Measurements from ENCODE around the gene SPRY1.

The SPRY1 gene

DNA sequence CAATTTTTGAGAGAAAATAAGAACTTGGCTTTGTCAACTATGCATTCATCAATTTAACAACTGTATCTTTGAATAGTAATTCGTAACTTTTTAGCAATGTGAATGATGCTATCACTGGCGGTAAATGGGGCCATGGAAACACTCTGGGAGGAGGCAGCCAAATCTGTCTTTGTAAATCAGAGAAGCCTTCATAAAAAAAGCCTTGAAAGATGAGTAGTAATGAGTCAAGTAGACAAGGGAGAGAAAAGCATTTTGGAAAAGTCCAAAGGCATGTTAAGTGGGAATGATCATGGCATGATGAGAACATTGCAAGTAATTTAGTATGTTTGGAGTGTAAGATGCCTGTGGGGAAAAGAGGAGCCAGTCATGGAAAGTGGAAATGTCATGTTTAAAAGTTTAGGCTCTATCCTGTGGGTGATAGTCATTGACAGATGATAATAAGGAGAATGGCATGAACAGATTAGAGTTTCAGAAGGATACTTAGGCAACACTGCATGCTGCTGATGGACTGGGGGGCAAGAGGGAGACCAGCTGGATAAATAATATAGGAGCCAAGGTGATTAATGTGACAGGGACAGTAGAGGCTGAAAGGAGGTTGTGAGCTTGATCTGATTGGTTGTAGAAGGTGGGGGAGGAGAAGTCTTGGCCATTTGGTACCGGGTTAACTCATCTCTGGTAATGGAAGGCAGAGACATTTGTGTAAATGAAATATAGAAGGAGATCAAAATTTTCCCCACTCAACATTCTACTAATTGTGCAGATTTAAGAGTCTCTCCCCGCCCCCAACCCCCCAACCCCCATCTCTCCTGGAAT, 16.3 kb downstream of the SPRY1 start:
- DNase-seq: no peak

DNA sequence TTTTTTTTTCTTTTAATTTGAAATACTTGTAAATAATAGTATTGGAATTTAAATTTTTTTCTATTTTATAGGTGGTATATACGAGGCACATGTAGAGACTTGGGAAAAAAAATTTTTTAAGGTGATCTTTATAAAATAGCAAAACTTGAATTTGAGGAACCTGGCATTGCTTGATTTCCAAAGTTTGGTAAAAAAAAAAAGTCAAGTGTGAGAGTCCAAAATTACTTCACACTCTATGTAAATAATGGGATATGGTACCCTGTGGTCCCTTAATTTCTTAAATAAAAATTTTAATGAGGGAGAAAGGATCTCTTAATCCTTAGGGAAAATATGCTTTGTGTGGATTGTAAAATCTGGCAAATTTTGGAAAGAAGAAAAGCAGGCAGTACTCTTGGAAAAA, 19.0 kb downstream of the SPRY1 start:
- ATAC-seq (no peak), DNase-seq (no peak)
- no peak overlapping the region for H3K27ac Mint-ChIP-seq
- no peaks in the 10 kb centered on the region for H3K27me3 Mint-ChIP-seq
- H3K4me3 Mint-ChIP-seq: no peak overlapping the region
- no peaks in the 10 kb centered on the region for H3K9me3 Mint-ChIP-seq
- H3K4me1 Mint-ChIP-seq: peaks cover 85% of the 10 kb centered on the region

More for the DNA sequence above, 16.3 kb downstream of the SPRY1 start:
- no peaks in the 10 kb centered on the region for H3K9me3 Mint-ChIP-seq
- peak overlapping the region; percentile 63 to 75 for H3K4me3 Mint-ChIP-seq
- no peaks in the 10 kb centered on the region for H3K27me3 Mint-ChIP-seq
- peaks cover 63% of the 10 kb centered on the region for H3K4me1 Mint-ChIP-seq
- H3K27ac Mint-ChIP-seq: peak overlapping the region; percentile 75 to 81
- peak; percentile 42 for ATAC-seq

DNA sequence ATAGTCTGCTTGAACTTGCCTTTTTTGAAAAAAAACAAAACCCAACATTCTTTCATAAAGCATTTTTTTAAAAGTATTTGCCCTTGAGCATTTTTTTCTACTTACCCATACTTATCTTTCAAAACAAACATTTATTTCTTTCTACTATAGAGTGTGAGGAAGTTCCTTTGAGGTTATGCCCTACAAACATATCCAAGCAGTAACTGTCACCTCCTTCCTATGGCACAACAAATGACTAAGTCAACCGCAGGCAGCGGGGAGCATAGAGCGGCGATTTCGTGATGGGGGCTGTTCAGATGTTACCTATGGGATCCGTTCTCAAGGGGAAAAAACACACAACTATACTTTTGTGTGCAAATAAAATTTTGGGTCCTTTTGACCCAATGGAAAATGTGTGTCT, 19.4 kb downstream of the SPRY1 start:
- Mint-ChIP-seq H3K27me3 (no peaks in the 10 kb centered on the region), H3K9me3 (no peaks in the 10 kb centered on the region), H3K27ac (peak overlapping the region in 1 of 2 donors; percentile 10), H3K4me3 (peak overlapping the region; percentile 43 to 59), H3K4me1 (peaks cover 87% of the 10 kb centered on the region)
- DNase-seq (peak; percentile 48 to 61), ATAC-seq (peak; percentile 80)

DNA sequence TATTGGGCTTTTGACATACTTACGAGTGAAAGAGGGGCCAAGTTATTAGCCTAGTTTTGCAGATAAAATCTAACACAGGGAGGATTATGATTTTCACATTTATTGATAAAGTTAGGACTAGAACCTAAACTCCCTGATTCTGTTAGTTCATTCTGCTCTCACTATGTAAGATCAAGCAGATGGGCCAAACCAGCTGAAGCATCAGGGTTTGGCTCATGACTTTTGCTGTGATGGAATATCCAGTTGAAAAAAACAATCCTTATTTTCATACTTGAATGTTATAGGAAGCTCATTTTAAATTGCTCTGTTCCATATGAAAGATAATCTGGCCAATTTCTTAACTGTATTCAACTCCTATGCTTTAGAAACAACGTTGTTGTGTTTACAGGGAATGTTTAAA, 21.2 kb downstream of the SPRY1 start:
- Mint-ChIP-seq H3K27ac (no peak overlapping the region), H3K4me3 (peak overlapping the region in 1 of 2 donors; percentile 55), H3K27me3 (no peaks in the 10 kb centered on the region), H3K9me3 (no peaks in the 10 kb centered on the region), H3K4me1 (peaks cover 91% of the 10 kb centered on the region)
- no peak for ATAC-seq
- no peak for DNase-seq

DNA sequence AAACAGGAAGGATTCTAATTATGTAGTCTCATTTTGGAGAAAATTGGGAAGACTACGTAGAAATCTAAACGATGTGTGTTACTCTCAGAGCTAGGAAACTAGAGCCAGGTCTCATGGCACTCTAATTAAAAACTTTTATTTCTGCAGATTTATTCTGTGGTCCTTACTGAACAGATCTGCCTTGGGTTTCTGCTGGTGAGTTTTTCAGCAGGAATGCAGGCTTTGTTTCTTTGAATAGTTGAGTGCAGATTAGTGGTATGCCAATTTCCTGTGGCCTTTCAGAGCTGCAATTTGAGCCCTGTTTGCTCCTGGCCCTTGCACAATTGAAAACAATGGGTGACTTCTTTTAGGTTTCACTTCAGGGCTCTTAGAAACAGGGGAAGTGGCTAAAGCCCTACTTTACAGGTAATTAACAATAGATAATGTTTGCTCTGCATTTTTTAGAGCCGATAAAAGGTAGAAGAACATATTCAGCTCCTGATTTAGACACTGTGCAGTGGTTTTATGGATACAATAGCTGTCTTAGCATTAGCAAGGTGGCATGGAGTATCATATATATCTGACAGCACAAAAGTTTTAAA, 21.8 kb downstream of the SPRY1 start:
- Mint-ChIP-seq H3K4me1 (peaks cover 91% of the 10 kb centered on the region), H3K27ac (peak overlapping the region; percentile 84 to 91), H3K4me3 (peak overlapping the region; percentile 45 to 55), H3K9me3 (no peaks in the 10 kb centered on the region), H3K27me3 (no peaks in the 10 kb centered on the region)
- no peak for DNase-seq
- ATAC-seq: peak; percentile 21

DNA sequence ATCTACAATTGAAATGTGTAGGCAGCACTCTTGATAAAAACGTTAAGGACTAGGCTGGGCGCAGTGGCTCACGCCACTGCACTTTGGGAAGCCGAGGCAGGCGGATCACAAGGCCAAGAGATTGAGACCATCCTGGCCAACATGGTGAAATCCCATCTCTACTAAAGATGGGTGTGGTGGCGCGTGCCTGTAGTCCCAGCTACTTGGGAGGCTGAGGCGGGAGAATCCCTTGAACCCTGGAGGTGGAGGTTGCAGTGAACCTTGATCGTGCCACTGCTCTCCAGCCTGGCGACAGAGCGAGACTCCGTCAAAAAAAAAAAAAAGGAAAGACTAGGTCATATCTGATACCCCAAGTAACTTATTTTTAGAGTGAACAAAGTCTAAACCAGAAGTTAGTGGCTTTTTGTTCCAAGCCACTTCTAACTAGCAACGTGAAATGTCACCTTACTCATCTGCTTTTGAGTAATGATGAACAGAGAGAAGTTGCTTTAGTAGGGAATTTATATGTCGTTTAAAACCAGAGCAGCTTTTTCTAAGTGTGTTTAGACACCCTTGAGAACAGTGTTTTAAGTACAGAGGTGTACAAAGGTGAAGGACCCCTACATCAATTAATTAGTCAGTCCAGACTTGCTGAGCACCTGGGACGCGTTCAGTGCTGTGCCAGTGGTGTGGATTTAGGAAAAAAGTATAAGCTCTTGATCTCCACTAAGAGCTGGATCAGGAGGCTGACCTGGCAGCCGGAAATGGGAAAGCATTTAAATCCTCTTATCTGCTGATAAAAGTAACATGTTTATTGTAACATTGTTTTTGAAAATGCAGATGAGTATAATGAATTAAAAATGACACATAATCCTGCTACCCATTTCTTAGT, 23.5 kb downstream of the SPRY1 start:
- ATAC-seq (peak; percentile 64), DNase-seq (no peak)
- H3K27me3 Mint-ChIP-seq: no peaks in the 10 kb centered on the region
- H3K27ac Mint-ChIP-seq: peak overlapping the region; percentile 99
- peaks cover 85% of the 10 kb centered on the region for H3K4me1 Mint-ChIP-seq
- H3K9me3 Mint-ChIP-seq: no peaks in the 10 kb centered on the region
- H3K4me3 Mint-ChIP-seq: peak overlapping the region; percentile 68 to 69

DNA sequence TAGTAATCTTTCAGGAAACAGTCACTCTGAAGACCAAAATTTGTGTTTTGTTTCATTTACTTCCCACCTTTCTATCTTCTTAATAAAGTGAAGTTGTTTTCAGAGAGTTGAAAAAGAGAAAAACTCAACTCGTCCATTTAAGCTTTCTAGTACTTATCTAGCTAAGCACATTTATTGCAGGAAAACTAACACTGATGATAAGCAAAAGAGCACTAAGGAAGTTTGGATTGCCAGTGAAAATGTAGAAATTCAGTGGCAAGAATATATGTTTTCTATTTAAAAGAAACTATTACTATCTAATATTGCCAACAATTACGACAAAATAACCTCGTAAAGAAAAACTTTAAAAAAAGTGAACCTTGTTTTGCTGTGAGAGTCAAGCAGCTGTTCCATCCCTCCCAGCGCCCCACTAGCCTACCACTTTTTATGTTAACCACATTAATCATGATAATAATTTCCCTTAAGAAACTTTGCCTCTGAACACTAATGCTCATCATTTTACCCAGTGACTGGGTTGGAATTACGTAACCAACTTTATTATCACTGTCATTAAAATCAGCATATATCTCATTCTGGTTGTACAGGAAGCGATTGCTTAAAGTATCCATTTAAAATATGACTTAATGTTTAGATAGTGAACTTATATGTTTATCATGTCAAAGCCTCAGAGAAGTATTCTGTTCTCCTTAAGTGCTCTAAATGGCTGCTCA, 24.8 kb downstream of the SPRY1 start:
- Mint-ChIP-seq H3K4me3 (peak overlapping the region; percentile 73 to 89), H3K9me3 (no peaks in the 10 kb centered on the region), H3K27me3 (no peaks in the 10 kb centered on the region), H3K27ac (peak overlapping the region; percentile 99), H3K4me1 (peaks cover 77% of the 10 kb centered on the region)
- no peak for DNase-seq
- peak; percentile 66 for ATAC-seq

DNA sequence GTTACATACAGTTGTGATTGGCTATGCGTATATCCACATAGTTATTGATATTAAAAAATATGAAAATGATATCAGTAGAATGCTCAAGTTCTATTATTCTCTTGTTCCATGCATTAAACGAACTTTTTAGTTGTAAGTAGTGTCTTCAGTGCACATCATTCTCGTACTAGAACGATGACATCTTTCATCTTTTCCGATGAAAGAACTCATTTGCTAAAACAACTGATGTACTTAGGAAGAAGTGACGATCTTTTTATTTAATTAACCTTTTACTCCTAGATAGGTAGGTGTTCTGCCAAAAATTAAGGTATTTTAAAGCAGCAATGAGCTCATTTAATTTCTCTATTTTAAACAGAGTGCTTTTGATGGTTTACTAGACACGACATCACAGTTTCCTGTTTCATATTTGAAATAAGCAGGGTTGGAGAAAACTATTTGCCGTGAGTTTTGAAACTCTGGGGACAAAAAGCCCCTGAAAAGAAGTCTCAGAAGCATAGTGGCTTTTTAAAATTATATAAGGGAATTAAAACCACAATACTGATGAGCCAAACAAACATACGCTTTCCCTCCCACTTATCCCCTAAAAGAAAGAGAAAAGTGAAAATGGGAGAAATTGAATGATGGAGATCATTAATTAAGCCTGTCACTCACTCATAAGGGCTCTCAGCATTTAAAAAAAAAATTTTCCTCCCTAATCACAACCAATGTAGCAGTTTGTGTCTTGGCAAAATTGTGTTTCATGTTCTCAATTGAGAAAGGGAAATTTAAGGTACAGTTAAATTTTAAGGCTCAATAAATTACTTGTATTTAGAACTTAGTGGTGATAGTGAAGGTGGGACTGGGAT, 25.6 kb downstream of the SPRY1 start:
- ATAC-seq (peak; percentile 65), DNase-seq (no peak)
- Mint-ChIP-seq H3K4me3 (peak overlapping the region; percentile 73 to 89), H3K4me1 (peaks cover 69% of the 10 kb centered on the region), H3K27ac (peak overlapping the region; percentile 99), H3K9me3 (peaks cover 0 to 6% of the 10 kb centered on the region in 2 donors), H3K27me3 (no peaks in the 10 kb centered on the region)

DNA sequence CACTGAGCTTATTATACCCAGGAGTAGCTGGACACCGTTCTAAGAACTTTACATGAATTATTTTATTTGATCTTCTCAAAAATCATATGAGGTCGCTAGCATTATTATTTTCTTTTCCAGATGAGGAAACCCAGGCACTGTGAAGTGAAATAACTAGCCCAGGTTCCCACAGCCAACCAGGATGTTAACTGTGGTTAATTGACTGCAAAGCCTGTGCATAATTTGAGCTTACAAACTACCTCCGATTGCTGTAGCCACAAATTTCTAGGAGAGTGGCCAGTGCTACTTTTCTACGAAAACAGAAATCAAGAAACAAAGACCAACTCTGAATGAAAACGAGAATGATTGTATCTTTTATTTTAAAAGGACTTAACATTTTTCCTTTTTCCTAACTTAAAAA, 27.2 kb downstream of the SPRY1 start:
- Mint-ChIP-seq H3K27me3 (no peaks in the 10 kb centered on the region), H3K4me3 (peak overlapping the region; percentile 56 to 89), H3K9me3 (peaks cover 10 to 20% of the 10 kb centered on the region in 2 donors), H3K27ac (peak overlapping the region; percentile 89 to 99), H3K4me1 (peaks cover 53% of the 10 kb centered on the region)
- DNase-seq: no peak
- ATAC-seq: no peak

DNA sequence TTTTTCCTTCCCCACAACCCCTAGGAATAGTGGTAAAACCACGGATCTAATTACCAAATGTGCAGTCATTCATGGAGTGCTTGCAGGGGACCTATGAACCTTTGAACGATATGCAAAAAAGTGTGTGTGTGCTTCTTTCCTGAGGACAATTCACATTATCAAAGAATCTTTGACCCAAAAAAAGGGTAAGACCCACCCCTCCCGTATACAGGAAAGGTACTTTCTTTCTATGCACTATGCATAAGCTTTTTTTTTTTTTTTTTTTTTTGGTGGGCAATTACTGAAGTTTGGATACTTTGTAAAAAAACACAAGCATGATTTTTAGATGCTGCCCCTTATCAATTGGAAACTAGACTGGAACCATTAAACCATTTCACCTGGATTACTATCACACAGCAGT, 31.4 kb downstream of the SPRY1 start:
- H3K4me1 Mint-ChIP-seq: peaks cover 32% of the 10 kb centered on the region
- DNase-seq (no peak), ATAC-seq (no peak)
- H3K27me3 Mint-ChIP-seq: no peaks in the 10 kb centered on the region
- peaks cover 14 to 20% of the 10 kb centered on the region in 2 donors for H3K9me3 Mint-ChIP-seq
- no peak overlapping the region for H3K4me3 Mint-ChIP-seq
- H3K27ac Mint-ChIP-seq: no peak overlapping the region

DNA sequence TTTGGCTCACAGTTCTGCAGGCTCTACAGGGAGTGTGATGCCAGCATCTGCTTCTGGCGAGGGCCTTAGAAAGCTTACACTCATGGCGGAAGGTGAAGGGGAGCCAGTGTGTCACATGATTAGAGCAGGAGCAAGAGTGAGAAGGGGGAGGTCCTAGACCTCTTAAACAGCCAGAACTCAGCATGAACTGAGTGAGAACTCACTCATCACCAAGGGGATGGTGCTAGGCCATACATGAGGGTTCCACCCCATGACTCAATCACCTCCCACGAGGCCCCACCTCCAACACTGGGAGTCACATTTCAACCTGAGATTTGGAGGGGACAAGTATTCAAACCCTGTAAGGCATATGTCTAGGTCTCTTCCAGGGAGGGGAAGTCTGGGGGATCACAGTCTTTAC, 33.4 kb downstream of the SPRY1 start:
- DNase-seq: peak in 1 of 2 donors; percentile 32
- peaks cover 21% of the 10 kb centered on the region for H3K4me1 Mint-ChIP-seq
- ATAC-seq: peak; percentile 86
- H3K27ac Mint-ChIP-seq: peak overlapping the region in 1 of 2 donors; percentile 85
- peaks cover 14 to 20% of the 10 kb centered on the region in 2 donors for H3K9me3 Mint-ChIP-seq
- no peaks in the 10 kb centered on the region for H3K27me3 Mint-ChIP-seq
- no peak overlapping the region for H3K4me3 Mint-ChIP-seq

DNA sequence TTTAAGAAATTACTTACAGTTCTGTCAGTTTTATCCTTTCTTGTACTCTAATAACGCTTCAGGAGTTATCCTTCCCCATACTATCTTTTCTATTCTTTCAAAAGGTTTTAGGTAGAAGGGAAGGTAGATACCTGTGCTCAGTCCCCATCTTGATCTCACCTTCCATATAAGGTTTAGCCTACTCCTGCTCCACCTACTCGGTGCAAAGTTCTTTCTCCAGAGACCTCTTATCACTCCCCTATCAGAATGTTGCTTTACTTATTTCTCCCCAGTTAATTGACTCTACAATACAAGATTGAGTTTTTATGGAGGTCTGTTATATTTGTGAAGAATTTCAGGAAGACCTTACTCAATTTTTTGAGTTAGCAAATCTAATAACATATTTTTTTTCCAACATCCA, 33.9 kb downstream of the SPRY1 start:
- Mint-ChIP-seq H3K27me3 (no peaks in the 10 kb centered on the region), H3K9me3 (peaks cover 14 to 20% of the 10 kb centered on the region in 2 donors), H3K27ac (no peak overlapping the region), H3K4me3 (no peak overlapping the region), H3K4me1 (peaks cover 21% of the 10 kb centered on the region)
- DNase-seq: no peak
- no peak for ATAC-seq

DNA sequence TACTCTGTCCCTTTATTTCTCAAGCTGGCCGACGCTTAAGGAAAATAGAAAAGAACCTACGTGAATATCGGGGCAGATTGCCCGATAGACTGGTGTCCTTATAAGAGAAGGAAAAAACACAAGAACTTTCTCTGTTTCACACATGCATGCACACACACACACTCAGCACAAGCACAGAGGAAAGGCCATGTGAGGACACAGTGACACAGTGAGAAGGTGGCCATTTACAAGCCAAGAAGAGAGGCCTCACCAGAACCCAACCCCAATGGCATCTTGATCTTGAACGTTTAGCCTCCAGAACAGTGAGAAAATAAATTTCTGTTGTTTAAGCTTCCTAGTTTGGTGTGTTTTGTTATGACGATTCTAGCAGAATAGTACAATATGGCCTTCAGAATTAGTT, 37.0 kb downstream of the SPRY1 start:
- Mint-ChIP-seq H3K4me3 (no peak overlapping the region), H3K27ac (no peak overlapping the region), H3K27me3 (no peaks in the 10 kb centered on the region), H3K4me1 (peaks cover 25% of the 10 kb centered on the region), H3K9me3 (peaks cover 0 to 5% of the 10 kb centered on the region in 2 donors)
- no peak for ATAC-seq
- no peak for DNase-seq

DNA sequence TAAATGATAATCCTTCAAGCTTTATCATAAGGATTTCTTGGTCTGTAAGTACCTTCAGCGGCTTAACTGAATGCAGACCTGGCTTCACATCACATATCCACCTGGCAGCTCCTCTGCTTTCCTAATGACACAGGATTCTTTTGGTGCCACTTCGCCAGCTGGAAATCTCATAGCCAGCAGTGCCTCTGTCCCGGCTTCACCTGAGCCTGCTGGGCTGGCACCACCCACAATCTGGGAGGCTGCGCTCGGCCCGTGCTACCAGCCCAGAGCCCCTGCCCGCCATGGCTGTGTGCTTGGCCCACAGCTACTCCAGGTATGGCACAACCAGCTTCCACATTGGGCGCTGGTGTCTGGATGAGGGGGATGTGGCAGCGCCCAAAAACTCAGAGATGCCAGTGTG, 37.4 kb downstream of the SPRY1 start:
- peaks cover 24% of the 10 kb centered on the region for H3K4me1 Mint-ChIP-seq
- no peak overlapping the region for H3K27ac Mint-ChIP-seq
- no peak overlapping the region for H3K4me3 Mint-ChIP-seq
- DNase-seq: no peak
- H3K27me3 Mint-ChIP-seq: no peaks in the 10 kb centered on the region
- ATAC-seq: no peak
- H3K9me3 Mint-ChIP-seq: peaks cover 0 to 4% of the 10 kb centered on the region in 2 donors

Data from stimulated activated naive CD8-positive, alpha-beta T cell treated with anti-CD3 and anti-CD28 coated beads, Interleukin-15, amount 100 ng/mL, for 72 hours (primary cell).